GM10266 (cell line): ENCODE measurements around the gene CLMP.
"Not testable (repeated sequence)": the region's sequence is repeated elsewhere in the genome, so short reads cannot be mapped to it uniquely, and the experiment has no call there.

Experiments used
- DNase-seq: peaks from one replicate; pipeline ENCODE4 v3.0.0; 2012; ENCODE audit errors: extremely low spot score
- CTCF ChIP-seq: IDR thresholded peaks from 2 replicates; pipeline ENCODE4 v1.5.1; 2012; ENCODE audit warnings: mild to moderate bottlenecking, low read depth; ENCODE audit not compliant: control insufficient read depth, insufficient read depth; ENCODE audit errors: missing control alignments

CLMP gene

GRCh38 chr11:123098990-123099389 is 96.1 kb downstream of the CLMP start:
- no peak for TF ChIP-seq CTCF
- DNase-seq = no peak

GRCh38 chr11:123093739-123094138 is 101.3 kb downstream of the CLMP start:
- no peak for DNase-seq
- TF ChIP-seq CTCF = no peak

GRCh38 chr11:123091506-123091905 is 103.5 kb downstream of the CLMP start:
- no peak for DNase-seq
- no peak for TF ChIP-seq CTCF

GRCh38 chr11:123090168-123090567 is 104.9 kb downstream of the CLMP start:
- DNase-seq = not testable (repeated sequence)

GRCh38 chr11:123088896-123089295 is 106.2 kb downstream of the CLMP start:
- not testable (repeated sequence) for DNase-seq

- not testable (repeated sequence) for DNase-seq
Observed at GRCh38 chr11:123087657-123088056, 107.4 kb downstream of the CLMP start.

GRCh38 chr11:123086305-123086704 is 108.7 kb downstream of the CLMP start:
- DNase-seq = no peak
- no peak for TF ChIP-seq CTCF

GRCh38 chr11:123085497-123085896 is 109.6 kb downstream of the CLMP start:
- TF ChIP-seq CTCF = no peak
- DNase-seq = no peak

- DNase-seq = no peak
- no peak for TF ChIP-seq CTCF
Observed at GRCh38 chr11:123084454-123084853, 110.6 kb downstream of the CLMP start.
